Stimulated activated CD8-positive, alpha-beta memory T cell treated with anti-CD3 and anti-CD28 coated beads, Interleukin-7, amount 100 ng/mL, for 24 hours (primary cell): ENCODE results near the gene EXOC1.
"Not testable (repeated sequence)": the region's sequence is repeated elsewhere in the genome, so short reads cannot be mapped to it uniquely, and the experiment has no call there.

Experiments
- DNase-seq: peaks from one replicate; pipeline ENCODE4 v3.0.0-alpha.2; 2020; ENCODE audit warnings: low read depth

EXOC1 gene

DNA sequence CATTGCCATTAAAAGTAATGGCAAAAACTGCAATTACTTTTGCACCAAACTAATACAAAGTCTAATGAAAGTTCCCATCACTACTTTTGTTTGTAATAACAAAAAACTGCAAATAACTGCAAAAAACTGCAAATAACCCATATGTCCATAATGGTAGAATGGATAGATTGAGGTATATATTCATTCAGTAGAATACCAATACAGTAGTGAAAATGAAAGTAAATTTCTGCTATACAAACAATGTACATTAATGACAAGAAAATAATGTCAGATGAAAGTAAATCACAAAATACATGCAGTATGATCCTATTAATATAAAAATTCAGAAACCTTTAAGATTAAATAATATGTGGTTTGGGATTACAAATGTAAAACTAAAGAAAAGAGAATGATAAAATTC, 54.0 kb downstream of the EXOC1 start:
- DNase-seq, result no peak

DNA sequence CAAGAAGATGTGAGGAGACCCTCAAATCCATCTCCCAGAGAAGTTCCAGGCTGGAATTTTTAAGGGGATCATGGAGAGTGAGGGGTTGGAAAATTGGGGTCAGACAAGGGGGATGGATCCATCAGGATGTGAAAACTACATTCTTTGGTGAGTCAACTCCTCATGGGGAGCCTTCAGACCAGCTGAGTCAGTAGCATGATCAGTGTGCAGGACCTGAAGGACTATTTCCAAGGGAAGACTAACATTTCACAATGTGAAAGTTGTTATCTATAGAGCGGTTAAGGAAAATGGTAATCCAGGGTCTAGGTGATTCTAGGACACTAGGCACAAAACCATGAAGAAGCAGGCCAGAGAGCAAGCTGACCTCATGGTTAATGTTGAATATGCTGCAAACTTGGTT, 56.7 kb downstream of the EXOC1 start:
- DNase-seq, result no peak

DNA sequence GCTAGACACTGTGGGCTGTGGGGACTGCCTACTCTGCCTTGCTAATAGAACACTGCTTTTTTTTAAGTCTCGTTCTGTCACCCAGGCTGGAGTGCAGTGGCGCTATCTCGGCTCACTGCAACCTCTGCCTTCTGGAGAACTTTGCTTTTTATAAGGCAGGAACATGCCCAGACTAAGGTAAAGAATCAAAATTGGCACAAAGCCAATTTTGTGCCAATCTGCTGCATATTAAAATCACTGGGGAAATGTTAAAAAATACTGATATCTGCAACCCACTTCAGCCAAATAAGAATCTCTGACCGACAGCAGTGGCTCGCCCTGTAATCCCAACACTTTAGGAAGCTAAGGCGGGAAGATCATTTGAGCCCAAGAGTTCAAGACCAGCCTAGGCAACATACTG, 58.8 kb downstream of the EXOC1 start:
- no peak for DNase-seq

DNA sequence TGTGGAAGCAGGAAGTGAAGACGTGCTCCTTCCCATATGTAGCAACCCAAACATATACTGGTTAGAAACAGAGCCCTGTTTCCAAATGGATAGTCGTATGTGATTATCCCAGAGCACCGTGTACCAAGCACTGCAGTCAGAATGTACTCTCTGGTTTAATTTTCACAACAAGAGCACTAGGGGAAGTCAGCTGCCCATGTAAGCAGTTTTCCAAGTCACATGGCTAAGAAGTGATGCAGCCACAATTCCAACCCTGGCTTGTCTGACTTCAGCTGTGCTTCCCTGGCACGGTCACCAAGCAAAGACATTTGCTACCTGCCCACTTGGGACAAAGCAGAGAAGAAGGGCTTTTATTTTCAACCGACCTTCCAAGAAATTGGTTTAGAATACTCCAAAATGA, 67.1 kb downstream of the EXOC1 start:
- DNase-seq, result no peak

DNA sequence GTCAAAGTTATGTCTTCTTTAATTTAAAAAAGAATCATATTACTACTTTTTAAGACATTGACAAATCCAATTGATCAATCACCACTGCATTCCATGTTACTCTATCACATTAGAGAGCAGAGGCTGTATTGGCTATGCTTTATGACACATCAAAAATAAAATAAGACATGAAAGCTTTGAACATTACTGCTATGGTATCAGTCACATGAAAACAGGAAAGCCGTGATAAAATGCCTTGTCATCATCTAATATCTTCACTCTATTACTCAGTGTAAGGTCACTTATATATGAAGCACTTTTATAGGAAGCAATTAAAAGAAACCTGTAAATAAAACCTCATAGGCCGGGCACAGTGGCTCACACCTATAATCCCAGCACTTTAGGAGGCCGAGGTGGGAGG, 67.6 kb downstream of the EXOC1 start:
- no peak for DNase-seq

DNA sequence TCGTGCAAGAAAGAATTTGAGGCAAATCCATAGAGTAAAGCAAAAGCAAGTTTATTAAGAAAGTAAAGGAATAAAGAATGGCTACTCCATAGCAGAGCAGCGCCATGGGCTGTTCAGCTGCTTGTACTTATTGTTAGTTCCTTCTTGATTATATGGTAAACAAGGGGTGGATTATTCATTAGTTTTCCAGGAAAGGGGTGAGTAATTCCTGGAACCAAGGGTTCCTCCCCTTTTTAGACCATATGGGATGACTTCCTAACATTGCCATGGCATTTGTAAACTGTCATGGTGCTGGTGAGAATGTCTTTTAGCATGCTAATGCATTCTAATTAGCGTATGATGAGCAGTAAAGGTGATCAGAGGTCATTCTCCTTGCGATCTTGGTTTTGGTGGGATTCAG, 71.8 kb downstream of the EXOC1 start:
- no peak for DNase-seq

DNA sequence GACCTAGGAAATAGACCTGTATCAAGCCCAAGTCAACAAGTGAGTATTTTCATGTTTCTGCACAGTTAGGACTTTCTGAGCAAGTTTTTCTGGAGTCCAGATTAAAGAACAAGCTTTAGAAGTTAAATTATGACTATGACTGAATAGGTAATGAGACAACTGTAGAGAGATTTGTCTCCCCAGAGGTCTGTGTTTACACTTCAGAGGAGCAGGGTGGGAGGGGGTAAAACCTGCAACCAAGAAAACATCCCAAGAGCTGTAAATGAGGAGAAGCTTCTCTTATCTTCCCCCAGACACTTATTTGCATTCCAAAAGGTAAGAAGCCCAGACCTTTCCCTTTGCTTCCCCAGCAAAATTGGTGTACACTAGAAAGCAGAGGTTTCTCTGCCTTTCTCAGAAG, 73.2 kb downstream of the EXOC1 start:
- DNase-seq, result no peak

DNA sequence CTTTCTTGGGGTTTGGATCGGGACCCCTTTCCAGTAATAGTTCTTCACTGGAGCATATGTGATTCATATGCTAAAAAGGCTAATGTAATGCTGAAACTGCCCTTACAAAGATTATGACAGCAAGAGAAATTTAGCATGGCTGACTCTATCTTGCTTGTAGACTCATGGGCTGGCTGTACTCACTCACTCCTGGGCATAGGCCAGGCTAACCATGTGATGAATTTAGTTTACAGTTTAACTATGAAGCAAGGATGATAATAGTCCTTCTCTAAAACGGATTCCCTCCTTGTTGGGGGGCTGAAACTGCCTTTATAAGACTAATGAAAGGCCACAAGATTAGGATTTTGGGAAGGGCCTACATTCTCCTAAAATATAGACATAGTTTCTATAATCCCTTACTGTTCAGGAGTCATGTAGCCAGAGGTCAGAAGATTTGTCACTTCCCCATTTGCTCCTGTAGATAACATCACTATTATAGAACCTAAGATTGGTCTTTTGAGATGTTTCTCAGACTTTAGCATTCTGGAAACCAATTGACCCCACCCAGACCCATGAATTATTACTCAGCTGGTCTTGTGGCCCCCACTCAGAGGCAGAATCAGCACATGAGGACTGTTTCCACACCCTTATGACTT, 74.5 kb downstream of the EXOC1 start:
- no peak for DNase-seq

DNA sequence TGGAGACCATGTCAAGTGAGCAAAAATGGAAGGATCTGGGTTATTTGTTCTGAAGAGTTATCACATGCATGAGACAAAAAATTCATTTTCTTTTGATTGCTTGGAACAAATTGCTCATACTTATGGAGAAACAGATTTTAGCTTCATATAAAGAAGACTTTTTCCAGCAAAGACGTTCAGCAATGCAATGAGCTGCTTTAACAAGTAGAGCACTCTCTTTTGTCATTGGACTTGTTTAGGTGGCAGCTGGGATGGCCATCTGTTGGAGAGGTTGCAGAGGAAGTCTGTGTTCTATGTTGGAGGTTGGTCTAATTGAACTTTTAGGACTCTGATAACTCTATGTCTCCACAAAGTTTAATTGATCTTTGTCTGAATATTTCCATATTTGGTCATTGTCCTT, 75.4 kb downstream of the EXOC1 start:
- no peak for DNase-seq

DNA sequence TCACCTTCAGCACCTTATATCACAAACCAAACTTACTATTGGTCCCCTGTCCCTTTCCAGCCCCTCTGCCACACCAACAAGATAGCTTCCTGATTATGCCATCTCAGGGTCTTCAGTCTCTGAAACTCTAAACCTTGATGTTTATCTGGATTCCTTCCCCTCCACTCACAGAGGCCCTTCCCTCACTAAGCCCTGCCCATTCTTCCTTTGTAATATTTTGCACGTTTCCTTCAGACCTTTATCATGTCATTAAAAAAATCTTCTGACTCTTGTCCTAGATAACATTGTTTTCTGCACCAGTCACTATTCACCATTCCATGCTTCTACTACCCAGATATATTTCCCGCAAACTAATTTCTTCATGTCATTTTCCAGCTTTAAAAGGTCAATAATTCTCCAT, 77.6 kb downstream of the EXOC1 start:
- no peak for DNase-seq

DNA sequence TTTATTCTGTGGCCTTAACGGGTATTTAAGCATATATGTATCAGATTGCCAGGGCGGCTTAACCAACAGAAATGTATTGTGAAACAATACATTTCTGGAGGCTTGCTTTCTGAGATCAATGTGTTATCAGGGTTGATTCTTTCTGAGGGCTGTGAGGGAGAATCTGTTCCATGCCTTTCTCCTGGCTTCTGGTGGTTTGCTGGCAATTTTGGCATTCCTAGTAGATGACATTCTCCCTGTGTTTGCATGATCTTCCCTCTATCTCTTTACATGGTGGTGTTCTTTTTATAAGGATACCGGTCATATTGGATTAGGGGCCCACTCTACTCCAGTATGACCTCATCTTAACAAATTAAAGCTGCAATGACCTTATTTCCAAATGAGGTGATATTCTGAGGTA, 78.4 kb downstream of the EXOC1 start:
- DNase-seq, result no peak

DNA sequence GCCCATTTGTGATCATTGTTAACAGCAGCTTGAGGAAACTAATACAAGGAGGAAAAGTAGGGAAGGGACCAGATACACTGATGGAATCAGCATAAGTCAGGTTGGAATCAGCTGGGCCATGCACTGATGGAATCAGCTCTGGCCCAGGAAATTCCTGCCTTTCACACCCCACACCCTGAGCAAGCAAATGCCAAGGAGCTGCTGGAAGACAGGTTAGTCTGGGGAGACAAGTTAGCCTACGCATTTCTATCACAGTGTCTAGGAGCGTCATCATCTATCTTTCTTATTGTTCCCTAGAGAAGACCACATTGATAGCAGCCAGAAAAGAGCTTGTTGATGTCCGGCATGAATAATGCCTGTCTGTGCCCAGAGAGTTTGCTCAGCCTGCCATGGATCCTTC, 79.1 kb downstream of the EXOC1 start:
- no peak for DNase-seq

DNA sequence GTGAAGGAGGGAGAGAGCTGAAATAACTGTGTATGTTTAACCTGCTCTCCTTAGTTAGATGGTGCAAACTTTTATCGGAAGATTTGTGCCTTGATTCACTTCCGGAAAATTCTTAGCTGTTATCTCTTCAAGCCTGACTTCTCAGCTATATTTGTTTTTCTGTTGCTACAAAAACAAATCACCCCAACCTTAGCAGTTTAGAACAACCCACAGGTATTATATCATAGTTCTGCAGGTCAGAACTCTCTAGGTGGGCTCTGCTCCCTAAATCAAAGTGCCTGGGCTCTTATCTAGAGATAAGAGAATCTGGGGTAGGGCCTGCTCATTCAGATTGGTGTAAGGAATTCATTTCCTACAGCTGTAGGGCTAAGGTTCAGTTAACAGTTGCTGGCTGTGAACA, 80.2 kb downstream of the EXOC1 start:
- DNase-seq, result no peak

DNA sequence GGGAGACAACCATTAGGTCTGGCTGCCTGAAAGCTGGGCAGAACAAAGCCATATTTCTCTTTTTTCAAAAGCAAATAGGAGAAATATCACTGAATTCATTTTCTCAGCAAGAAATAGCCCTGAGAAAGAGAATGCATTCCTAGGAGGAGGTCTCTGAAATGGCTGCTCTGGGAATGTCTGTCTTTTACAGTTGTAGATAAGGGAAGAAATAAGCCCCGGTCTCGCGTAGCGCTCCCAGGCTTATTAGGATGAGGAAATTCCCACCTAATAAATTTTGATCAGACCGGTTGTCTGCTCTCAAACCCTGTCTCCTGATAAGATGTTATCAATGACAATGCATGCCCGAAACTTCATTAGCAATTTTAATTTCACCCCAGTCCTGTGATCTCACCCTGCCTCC, 82.5 kb downstream of the EXOC1 start:
- DNase-seq, result not testable (repeated sequence)

DNA sequence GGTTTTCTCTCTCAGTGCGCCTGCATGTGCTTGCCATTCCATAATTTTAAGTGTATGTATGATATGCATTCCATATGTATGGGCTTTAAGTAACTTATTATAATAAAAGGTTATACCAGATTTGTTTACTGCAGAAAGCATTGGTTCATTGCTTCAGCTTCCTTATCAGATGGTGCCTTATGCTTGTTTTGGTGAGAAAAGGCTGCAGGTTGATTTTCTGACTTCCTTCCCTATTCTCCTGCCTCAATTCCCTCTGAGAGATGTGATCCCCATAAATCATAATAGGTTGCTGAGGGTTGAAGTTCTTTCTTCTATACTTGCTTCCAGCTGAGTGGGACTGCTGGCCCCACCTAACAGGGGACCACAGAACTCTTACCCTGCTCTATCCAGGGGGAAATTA, 85.0 kb downstream of the EXOC1 start:
- no peak for DNase-seq

DNA sequence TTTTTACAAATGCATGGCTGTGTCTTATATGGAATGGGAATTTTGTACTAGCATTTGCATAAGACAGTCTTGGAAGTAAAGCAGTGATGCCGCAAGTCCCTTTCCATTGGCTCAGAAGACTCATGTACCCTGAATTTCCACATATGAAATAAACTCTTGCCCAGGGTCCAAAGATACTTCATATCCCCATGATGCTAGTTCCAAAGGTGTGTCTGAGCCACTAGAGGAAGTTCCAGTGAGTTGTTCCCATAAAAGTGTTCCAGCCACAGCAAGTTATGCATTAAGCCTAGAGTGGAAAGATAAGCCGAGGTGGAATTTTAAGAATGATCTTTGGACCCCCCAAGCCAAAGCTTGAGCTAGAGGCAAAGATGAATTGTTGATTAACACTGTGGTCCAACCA, 86.0 kb downstream of the EXOC1 start:
- DNase-seq, result no peak

DNA sequence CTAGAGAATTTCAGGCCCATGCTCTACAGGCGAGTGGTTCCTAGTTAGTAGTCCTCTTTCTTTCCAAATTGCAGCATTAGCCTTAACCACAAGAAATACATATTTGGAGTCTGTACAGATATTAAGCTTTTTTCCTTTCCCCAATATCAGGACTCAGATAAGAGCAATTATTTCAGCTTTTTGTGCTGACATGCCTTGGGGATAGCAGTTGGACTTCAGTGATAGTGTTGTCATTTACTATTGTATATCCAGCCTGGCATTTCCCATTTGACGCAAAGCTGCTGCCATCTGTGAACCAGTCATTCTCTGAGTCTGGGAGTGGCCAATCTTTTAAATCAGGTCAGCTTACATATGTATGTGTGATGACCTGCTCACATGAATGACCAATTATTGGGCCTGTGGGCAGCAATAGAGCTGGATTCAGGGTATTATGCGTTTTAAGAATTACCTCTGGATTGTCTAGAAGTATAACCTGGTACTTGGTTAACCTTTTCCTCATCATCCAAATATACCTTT, 88.5 kb downstream of the EXOC1 start:
- no peak for DNase-seq

DNA sequence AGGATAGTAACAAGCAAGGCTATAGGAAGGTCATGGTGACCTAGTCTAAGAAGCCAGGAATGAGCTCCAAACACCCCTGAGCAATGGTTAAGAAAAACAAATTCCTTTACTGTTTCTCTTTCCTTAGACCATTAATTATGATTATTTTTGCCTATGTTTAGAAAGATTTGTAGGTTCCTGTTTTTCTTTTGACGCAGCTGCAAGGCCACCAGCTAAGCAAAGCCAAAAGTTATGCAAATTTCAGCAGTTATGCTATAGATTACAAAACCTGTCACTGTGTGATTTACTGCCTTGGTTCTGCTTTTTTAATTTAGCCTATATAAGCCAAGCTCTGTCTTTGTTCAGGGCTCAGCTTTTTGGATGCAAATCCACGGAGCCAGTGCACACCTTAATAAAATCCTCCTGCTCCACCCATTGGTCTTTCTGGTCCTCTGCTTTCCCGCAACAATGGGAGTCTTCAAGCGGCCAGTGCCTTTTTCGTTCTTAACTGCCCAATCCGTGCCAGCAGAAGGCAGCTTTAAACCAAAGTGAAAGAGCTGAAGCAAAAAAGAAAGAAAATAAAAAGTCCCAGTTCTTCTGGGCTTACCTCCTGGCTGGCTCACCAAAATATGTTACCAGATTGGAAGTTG, 93.9 kb downstream of the EXOC1 start:
- no peak for DNase-seq

DNA sequence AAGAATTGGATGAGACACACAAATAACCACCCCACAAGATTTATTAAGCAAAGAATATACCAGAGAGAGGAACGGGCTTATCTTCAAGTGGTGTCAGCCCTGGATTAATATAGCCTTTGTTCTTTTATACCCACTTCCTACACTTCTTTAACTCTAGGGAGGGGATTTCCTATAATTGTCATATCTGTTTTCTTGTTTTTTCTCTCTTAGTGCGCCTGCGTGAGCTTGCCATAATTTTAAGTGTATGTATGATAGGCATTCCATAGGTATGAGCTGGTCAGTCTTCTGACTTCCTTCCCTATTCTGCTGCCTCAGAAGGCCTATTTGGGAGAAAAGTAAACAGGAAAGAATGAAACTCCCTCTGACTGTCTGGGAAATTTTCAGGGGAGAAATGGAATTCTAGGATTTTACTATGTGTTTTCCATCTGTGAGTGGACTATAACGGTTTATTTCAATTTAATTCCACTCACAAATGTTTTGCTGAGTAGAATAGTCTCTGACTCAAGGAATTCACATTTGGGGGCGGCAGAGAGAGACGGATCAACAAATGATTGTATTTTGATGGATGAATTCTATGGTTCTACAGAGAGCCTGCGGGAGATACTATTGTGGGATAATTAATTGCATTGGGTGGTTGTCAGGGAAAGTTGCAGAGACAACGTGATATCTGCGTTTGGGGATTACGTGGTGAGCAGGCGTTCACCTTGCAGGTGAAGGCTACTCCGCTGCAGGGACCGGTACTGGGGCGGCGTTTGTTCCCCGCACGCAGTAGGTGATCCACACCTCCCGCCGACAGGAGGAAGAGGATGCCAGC, 94.7 kb downstream of the EXOC1 start:
- no peak for DNase-seq

DNA sequence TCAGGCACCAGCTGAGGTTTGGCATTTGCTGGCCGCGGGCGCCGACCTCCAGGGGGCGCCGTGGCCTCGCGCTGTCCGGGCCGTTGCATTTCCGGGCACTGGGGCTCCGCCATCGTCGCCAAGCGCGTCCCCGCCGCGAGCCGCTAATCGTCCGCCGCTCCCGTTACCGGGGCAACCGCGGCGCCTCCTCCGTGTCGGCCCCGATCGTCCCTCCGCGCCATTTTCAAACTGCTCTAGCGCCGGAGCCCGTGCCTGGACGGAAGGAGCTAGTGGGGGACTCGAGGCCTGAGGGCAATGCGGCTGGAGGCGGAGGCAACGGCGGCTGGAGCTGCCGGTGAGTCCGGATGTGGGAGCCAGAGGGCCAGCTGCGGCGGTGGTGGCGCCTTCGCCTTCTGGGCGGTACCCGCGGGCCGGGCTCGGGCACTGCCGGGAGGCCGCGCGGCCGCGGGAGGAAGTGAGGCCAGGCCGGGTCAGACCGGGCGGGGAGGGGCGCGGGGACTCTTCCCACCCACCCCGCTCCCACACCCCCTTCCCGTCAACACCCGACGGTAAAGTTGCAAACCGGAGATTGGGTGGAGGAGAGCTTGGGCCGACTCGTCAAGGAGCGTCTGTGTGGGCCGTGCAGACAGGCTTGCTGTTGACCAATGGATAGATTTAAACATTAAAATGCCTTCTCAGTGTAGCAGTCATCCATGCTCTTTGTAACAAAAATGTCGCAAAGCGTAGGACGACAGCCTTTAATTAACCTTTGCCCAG, 95.5 kb downstream of the EXOC1 start, which contains the start of gene CEP135:
TSS of gene CEP135 (plus strand) at position 220 of the 756 bp plus-strand sequence. CDS start 3,186 bp downstream, outside the sequence.
- DNase-seq, result peak; percentile 76

DNA sequence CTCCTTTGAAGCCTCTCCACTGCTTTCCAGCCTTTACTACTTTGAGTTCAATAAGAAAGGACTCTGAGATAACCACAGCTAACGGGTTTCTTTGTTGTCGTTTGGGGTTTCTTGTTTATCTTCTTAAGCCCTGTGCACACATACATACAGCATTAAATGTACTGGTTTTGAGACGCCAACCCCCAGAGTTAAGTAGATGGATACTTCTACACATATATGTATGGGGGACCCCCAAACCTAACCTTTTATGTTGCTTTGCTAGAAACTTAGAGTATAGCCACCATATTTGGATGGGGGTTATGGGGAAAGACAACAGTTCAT, 96.0 kb downstream of the EXOC1 start:
- DNase-seq, result no peak

DNA sequence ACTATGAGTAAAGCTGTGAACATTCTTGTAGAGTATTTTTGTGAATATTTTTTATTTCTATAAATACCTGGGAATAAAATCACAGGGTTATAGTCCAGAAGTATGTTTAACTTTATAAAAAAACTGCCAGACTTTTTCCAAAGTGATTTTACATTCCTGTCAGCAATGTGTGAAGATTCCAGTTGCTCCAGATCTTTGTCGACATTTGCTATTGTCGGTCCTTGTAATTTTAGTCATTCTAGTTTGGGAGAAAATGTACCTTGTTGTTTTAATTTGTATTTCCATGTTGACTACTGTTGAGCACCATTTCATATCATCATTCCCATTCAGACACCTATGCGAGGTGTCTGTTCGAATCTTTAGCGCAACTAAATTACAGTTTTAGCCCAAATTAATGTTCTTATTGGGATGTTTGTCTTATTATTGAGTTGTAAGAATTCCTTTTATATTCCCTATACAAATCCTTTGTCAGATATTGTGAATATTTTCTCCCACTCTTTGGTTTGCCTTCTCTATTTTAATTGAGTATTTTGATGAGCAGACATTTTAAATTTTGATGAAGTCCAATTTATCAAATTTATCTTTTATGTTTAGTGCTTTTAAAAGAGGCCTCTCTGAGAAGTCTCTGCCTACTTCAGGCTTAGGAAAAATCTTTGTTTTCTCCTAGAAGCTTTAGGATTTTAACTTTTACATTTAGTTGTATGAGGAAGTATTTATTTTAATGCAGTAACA, 97.9 kb downstream of the EXOC1 start:
- no peak for DNase-seq
